COLO829 (cell line): ENCODE measurements around the gene G6PC1.
"Not testable (repeated sequence)": the region's sequence is repeated elsewhere in the genome, so short reads cannot be mapped to it uniquely, and the experiment has no call there.

Experiments used
- DNase-seq: peaks from one replicate; pipeline ENCODE4 v3.0.0; 2012; ENCODE audit warnings: low spot score

Gene G6PC1

GRCh38 chr17:42873932-42874695 is 26.5 kb upstream of the G6PC1 start:
- DNase-seq = not testable (repeated sequence)

GRCh38 chr17:42877037-42877436 is 23.6 kb upstream of the G6PC1 start:
- DNase-seq = no peak

- DNase-seq = no peak
Observed at GRCh38 chr17:42878123-42878880, 22.3 kb upstream of the G6PC1 start.

- no peak for DNase-seq
Observed at GRCh38 chr17:42878924-42879595, 21.5 kb upstream of the G6PC1 start.

- no peak for DNase-seq
Observed at GRCh38 chr17:42879596-42879985, 21.0 kb upstream of the G6PC1 start.

- peak; percentile 58 for DNase-seq
Observed at GRCh38 chr17:42880776-42881310, 19.8 kb upstream of the G6PC1 start.

GRCh38 chr17:42881706-42882105 is 18.9 kb upstream of the G6PC1 start:
- not testable (repeated sequence) for DNase-seq

- no peak for DNase-seq
Observed at GRCh38 chr17:42882166-42882565, 18.4 kb upstream of the G6PC1 start.

GRCh38 chr17:42883802-42884558 is 16.6 kb upstream of the G6PC1 start:
- no peak for DNase-seq

- not testable (repeated sequence) for DNase-seq
Observed at GRCh38 chr17:42885806-42886205, 14.8 kb upstream of the G6PC1 start.

- no peak for DNase-seq
Observed at GRCh38 chr17:42886283-42887176, 14.1 kb upstream of the G6PC1 start.

GRCh38 chr17:42889809-42890208 is 10.8 kb upstream of the G6PC1 start:
- no peak for DNase-seq

- no peak for DNase-seq
Observed at GRCh38 chr17:42891539-42892152, 9.0 kb upstream of the G6PC1 start.

- DNase-seq = no peak
Observed at GRCh38 chr17:42893359-42893758, 7.2 kb upstream of the G6PC1 start.

- DNase-seq = no peak
Observed at GRCh38 chr17:42894283-42895184, 6.1 kb upstream of the G6PC1 start.

- no peak for DNase-seq
Observed at GRCh38 chr17:42895185-42895555, 5.4 kb upstream of the G6PC1 start.

GRCh38 chr17:42898147-42898811 is 2.3 kb upstream of the G6PC1 start:
- DNase-seq = no peak

GRCh38 chr17:42899981-42900380 is 618 bp upstream of the G6PC1 start:
- DNase-seq = not testable (repeated sequence)
